GM04503 (cell line): ENCODE data around the gene SLC2A9.

Experiments used
- DNase-seq: peaks from one replicate; pipeline ENCODE4 v3.0.0-alpha.2; 2012; ENCODE audit warnings: low read depth

Gene SLC2A9

DNA sequence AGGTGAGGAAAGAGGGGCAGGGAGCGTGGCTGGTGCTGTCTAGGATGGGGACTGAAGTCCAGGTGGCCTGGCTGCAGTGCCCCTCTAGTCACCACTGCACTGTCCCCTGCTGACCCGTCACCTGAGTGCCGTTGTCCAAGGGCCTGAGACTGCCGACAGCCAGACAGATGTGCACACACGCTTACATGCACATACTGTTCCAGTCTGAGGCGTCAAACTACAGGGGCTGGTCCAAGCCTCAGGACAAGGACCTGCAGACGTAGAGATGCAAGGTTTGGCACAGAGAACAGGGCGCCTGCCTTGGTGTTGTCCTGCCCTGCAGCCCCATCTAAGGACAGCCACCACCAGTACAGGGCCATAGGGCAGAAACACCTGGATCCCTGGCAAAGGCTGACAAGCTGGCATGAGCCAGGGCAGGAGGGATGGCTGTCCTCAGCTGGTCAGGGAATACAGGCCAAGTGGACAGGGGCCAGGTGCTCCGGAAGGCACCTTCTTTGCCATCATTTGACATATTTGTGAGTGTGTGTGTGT is 1.7 kb downstream of the SLC2A9 start:
- no peak for DNase-seq

DNA sequence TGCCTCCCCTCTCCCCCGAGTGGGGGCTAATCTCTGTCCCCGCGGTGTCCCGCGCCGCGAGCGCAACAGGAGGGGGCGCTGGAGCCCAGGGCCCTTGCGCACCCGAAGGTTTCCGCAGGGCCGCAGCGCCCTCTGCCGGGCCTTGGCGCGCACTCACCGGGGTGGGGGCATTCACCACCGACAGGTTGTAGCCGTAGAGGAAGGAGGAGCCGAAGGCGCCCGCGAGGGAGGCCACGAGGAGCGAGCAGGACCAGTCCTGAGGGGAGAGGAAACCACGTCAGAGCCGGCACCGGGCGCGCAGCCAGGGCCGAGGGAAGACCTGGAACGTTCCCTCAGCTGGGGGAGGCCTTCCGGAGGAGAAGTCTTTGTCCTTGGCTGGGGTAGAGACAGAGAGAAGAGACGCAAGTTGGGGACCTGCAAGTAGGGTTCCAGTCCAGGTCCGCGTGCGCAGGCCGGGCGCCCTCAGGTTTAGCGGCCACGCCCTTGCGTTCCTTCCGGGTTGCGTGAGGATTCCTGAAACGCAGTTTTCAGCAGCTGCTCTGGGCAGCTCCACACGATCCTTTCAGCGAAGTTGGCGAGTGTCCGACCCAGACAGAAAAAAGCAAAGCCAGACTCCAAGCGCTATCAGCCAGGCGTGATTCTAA is 2.4 kb downstream of the SLC2A9 start:
- DNase-seq = peak; percentile 51

DNA sequence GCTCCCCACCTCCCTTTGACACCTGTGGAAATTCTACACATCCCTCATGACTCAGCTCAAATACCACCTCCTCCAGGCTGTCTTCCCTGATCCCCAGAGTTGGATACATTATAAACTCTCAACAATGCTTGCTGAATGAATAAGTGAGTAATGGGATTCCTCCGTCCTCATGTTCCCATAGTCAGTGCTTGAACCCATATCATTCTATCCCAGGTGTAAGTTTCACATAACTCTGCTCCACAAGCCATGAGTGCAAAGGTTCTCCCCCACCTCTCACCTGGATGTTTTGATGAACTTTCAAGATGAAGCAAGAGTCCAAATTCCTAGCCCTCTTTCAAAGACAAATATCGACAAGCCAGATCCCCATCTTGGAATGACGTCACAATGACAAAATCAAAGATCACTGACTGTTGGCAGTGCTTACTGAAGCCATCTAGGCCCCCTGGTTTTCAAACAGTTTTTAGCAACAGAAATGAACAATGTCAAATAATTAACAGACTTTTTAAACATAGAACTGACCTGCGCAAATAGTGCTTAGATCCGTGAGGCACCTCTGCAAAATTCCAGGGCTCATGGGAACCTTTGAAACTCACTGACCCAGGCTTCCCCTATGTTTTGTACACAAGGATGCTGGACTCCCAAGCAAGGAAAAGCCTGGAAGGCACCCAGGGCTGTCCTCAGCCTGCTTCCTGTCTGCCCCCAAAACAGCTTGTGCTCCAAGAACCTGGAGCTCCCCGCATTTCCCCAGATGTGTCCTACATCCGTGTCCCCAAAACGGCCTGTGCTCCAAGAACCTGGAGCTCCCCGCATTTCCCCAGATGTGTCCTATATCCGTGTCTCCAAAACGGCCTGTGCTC is 4.0 kb downstream of the SLC2A9 start:
- no peak for DNase-seq

DNA sequence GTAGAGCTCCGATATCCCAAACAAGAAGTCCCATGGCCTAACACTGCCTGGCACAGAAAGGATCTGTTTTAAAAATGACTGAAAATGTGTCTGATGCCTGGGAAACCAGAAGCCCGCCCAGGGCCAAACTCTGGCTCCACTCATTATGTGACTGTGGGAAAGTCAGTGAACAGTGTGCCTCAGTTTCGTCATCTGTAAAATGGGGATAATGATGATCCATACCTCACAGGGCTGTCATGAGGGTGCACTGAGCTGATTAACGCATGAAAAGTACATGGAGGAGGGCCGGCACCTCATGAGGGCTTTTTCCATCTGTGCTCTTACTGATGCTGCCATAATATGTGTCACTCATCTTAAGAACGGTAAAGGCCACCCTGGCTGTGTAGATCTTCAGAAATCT is 5.1 kb downstream of the SLC2A9 start:
- no peak for DNase-seq

DNA sequence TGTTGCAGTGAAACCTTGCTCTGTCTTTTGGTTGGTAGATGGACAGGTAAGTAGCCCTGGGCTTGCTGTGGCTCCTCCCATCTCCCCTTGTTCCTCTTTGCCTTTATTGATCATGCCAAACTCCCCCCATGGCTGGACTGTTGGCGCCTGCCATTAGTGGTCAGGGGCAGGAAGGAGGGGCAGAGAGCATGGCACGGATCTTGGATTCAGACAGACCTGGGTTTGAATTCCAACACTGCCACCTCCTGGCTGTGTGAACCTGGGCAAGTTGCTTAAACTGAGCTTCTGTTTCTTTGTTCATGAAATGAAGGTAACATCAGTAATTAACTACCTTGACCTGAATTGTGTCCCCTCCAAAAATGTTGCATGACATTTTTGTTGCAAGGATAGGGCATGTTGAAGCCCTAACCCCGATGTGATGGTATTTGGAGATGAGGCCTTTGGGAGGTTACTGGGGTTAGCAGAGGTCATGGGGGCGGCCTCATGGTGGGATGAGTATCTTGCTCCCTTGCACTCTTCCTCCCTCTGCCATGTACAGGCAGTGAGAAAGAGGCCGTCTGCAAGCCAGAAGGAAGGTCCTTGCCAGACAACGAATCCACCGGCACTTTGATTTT is 6.0 kb downstream of the SLC2A9 start:
- no peak for DNase-seq

DNA sequence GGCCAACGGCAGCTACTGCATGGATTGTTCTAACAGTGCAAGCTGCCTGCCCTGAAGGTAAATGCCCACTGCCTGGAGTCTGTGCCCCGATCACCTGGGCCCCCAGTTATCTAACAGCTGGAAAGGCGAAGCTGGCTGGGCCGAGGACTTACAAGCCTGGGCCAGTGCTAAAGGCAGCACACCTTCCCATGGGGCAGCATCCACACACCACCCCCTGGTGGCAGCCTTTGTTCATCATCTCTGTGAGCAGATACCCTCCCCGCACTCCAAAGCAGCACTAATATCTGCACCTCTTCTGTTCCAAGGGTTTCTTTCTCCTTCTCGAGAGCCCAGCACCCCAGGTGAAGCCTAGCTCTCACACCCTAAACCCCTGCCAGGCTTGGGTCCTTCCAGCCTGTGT is 7.6 kb downstream of the SLC2A9 start:
- DNase-seq = no peak

DNA sequence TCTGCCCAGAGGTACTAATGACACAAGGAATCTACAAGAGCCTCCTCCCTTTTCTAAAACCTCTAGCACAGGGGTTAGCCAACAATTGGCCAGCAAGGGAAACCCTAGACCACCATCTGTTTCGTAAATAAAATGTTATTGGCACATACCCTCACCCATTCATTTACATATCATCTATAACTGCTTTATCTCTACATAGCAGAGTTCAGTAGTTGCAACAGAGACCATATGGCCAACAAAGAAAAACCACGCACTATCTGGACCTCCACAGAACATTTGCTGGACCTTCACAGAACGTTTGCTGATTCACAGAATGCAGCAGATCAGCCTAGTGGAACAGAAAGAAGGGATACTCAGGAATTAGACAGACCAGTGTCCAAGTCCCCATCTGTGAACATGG is 9.4 kb downstream of the SLC2A9 start:
- DNase-seq = no peak

DNA sequence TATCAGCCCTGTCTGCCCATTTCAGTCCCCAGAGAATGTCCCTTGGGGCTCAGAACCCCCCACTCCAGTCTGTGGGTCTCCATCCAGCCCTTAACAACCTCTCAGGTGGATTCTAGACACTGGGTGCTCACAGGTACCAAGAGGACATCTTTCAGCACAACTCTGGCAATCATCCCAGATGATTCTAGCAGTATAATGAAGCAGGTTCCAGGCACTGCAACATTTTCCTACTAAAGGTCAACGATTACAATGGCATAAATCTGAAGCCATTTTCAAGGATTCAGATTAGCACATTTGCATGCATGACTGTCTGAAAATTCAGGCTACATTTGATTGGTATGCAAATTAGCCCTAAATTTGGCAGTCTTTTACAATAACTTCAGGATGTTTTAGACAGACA is 10.0 kb downstream of the SLC2A9 start:
- DNase-seq = no peak

DNA sequence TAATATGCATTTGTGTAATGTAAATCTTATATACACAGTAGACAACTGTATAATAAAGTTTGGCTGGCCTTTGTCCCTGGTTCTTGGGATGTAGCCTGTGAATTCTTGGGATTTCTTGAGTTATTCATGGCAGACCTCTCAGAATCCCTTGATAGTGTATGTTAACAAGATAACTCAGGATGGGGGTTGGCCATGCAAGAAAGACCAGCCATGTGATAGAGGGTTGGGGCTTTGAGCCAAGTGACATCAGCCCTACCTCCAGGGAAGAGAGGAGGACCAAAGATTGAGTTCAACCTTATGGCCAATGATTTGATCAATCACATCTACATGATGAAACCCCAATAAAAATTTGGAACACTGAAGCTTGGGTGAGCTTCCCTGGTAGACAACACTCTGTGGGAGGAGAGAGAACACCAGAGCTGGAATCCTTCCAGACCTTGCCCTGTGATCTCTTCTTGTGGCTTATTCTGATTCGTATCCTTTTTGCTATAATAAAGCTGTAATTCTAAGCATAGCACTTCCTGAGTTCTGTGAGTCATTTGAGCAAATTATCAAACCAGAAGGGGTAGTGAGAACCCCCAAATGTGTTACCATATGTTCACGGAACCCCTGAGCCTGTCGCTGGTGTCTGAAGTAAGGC is 11.3 kb downstream of the SLC2A9 start:
- no peak for DNase-seq

DNA sequence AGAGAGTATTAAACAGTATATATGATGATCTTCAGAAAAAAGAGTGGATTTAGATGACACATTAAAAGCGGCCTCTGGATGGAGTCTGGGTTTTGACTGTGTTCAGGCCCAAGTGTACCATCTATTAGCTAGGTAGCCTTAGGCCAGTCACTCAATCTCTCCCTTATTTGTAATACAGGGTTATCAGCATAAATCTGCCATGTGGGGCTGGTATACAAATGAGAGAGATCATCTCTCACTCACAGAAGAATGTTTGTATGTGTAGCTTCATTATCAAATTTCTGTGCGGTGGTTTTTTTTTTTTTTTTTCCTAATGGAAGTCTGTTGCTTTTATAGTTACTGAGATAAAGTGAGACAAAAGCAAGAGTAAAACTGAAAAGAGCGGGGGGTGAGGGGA is 12.7 kb downstream of the SLC2A9 start:
- DNase-seq = no peak

DNA sequence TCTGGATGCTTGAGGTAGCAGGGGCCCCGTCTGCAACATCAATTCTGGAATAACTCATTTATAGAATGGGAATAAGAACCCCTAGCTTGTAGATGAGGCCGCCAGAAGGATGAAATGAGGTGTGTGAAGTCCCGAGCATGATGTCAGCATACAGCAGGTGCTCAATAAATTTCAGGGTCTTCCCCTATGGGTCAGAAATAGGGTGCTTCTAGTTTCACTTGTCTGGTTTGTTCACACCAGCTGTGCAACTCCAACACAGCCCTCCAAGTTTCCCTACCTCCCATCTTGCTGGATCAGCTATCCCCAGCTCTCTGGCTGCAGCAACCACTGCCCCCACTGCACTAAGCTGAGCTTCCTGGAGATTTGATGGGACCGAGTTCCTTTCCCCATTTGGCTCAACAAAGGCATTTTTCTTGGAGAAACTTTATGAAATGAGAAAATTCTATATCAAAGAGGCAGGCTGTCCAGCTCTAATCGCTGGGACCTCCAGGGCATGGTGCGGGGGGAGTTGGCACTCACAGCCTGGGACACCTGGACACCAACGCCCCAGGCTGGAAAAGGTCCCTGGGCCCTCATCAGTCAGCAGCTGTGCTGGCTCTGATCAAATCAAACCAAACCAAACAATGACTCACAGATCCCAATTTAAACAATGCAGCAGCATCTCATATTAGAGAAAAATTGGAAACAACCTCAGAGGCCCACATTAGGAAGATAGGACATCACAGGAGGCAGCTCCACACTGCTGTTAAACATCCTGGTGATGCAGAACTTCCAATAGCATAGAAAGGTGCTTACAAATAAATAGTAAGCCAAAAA is 13.3 kb downstream of the SLC2A9 start:
- DNase-seq = no peak

DNA sequence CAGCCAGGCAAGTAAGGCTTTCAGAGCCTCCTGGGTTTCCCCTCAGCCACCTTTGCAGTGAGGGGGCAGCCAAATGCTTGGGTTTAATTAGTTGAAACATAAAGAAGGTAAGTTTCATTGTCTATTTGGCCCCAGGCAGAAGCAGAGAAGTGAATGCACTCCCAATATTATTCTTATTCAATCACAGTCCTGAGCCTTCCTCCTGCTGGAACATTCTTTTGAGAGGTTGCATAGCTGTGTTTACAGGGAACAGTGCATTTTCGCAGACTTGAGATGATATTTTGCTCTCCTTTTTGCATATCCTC is 13.9 kb downstream of the SLC2A9 start:
- no peak for DNase-seq

DNA sequence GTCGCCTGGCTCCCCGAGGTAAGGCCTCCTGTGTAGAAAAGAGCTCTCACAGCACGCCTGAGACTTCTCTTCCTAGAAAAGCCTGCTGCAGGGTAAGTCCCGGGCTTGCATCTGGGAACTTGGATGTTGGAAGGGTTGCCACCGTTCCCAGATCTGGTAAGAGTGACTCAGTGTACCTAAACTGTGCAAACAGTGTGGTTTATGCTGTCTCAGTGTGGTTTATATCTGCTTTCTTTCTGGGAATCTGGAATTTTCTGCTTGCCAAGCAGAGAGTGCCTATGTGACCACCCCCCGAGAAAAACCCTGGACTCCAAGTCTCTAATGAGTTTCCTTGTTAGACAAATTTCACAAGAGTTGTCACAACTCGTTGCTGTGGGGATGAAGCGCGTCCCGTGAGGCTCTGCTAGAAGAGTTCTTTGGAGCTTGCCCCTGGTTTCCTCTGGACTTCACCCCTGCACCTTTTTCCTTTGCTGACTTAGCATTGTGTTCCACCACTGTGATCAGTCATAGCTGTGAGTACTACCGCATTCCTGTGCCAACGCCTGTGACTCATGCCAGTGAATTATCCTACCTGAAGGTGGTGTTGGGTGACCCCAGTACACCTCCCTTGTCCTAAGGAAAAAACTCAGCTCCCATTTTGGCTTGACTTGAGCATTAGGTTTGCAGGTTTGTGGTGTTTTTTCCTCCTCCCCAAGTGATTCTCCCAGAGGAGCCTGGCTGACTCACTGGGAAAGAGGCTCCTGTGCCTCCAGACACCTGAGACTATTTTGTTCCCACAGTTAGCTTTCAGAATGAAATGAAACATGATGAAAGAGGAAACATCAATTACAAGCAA is 14.5 kb downstream of the SLC2A9 start:
- no peak for DNase-seq

DNA sequence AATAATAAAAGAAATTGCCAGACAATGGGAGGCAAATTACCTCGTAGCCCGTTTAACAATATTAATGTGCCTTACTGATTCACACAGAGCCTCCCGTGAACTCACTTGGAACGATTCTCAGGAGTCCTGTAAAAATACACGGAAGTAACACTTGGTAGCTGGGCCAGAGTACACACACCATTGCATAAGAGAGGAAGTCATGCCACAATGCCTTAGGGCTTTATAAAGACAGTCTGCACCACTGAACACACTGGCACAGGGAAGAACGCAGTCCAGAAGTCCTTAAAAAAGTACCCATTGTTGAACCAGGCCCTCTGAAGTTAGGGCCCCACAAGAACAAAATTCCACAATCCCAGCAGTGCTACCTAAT is 15.1 kb downstream of the SLC2A9 start:
- peak; percentile 42 for DNase-seq

DNA sequence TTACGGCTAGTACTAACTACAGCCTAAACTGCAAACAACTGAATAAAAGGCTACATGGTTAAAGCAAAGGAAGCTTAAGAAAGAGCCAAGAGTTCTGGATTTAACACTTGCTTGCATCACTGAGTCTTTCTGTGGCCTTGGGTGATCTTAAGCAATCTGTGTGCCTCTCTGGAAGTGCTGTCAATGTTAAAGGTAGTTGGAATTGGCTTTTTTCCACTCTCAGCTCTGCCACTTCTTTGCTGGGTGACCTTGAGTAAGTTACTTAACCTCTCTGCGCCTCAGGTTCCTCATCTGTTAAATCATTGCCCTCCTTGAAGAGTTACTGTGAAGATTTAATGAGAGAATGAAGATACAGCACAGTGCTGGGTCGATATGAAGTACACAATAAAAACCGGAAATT is 15.7 kb downstream of the SLC2A9 start:
- no peak for DNase-seq

DNA sequence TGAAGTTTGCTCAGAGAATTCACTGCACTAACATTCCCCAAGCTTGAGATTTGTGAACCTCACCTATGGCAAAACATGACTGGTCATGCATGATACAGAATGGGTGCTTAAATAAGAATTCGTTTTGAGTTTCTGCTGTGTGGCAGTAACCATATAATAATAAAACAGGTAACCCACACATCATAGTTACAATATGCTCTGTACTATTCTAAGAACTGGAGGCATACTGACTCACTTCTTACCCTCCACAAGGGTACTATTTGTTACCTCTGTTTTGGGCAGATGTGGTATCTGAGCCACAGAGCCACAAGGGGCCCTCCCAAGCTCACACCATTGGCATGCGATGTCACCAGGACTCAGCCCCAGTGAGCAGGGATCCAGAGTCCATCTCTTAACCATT is 17.6 kb downstream of the SLC2A9 start:
- no peak for DNase-seq

DNA sequence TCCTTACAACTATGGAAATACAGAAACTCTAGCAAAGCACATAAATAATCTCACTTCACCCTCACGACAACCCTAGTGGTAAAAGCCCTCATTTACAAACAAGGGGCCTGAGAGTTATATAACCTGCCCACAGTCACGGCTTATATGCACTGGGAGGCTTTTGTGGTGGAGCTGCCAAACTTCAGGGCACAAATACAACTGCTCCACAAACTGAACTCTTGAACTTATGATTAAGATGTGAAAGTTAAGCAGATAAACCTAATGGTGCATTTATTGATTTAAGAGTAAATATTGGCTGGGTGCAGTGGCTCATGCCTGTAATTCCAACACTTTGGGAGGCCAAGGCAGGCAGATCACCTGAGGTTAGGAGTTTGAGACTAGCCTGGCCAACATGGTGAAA is 19.0 kb downstream of the SLC2A9 start:
- DNase-seq = no peak

DNA sequence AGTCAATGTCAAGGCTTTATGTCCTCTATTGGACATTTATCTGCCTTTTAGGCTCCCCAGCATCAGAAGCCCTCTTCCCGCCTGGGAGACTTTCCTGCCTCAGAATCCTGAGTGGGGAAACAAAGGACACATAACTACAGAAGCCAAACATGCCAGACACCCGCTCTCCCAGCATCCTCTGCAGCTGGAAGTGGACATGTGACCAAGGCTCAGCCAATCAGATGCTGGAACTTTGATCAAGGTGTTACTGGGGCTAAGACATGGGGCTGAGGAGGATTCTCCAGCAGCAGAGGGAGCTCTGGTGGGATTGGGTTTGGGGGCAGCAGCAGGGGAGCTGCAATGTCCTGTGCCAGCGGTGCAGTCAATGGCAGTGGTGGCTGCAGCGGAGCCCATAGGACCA is 19.5 kb downstream of the SLC2A9 start:
- no peak for DNase-seq

DNA sequence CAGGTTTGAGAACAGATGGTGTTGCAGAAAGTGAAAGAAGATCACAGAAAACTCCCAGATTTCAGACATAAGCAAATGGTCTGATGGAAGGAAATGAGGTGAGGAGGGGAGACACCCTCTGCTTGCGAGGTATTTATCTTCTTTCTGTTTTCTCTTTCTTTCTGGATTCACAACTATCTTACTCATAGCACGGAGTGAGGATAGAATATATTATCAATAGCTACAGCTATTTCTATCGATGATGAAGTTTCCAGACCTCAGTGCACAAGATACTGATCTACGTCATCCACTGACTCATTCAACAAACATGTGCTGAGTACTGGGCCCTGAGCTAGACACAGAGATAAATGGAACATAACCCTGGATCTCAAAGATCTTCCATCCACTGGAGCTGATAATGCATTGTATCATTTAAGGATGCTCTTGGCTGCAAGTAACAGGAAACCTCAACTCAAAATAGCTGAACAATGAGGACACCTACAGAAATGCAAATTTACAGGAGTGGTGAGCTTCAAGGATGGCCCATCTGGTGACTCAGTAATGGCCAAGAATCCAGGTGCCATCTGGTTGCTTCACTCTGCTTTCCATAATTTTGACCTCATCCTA is 21.2 kb downstream of the SLC2A9 start:
- DNase-seq = no peak

DNA sequence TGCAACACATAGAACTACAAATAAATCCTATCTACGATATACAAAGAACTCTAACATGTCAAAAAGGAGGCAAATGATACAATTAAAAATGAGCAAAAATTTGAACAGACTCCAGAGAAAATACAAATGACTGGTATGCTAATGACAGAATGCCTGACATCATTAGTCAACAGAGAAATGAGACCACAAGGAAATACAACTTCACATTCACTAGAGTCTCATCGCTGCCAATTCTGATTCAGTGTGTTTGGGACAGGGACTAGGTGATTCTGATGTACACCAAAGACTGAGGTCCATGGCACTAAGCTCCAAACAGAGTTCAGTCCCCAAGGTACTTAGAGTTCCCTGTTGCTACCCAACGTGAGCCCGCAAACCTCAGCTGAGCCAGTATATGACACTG is 23.4 kb downstream of the SLC2A9 start:
- DNase-seq = no peak
